ENCODE results near the gene PKP2.

Gene PKP2

GRCh38 chr12:32860192-32860591, 36.4 kb downstream of the PKP2 start:
- no peak for DNase-seq

- no peak for DNase-seq
Observed at GRCh38 chr12:32859389-32859788, 37.2 kb downstream of the PKP2 start.

DNA sequence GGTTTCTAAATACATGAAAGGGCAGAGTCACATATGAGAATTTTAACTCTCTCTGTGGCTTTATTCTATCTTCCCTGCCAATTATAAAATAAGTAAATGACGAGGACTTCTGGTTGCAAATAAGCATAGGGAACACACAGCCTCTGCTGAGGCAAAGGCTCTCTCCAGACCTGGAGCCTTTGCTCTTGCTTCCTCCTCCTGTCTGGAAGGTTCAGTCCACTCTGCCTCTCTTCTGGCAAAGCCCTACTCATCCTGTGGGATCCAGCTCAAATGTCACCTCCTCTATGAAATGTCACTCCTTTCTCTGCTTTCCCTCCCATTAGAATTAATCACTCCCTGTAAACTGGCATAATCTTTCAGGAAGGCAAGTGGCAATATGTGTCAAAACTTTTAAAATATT, 41.9 kb downstream of the PKP2 start:
- no peak for DNase-seq

- DNase-seq, result no peak
Observed at GRCh38 chr12:32854097-32854496, 42.5 kb downstream of the PKP2 start.

- no peak for DNase-seq
Observed at GRCh38 chr12:32847287-32847686, 49.3 kb downstream of the PKP2 start.

GRCh38 chr12:32846053-32846452, 50.5 kb downstream of the PKP2 start:
- DNase-seq, result no peak

DNA sequence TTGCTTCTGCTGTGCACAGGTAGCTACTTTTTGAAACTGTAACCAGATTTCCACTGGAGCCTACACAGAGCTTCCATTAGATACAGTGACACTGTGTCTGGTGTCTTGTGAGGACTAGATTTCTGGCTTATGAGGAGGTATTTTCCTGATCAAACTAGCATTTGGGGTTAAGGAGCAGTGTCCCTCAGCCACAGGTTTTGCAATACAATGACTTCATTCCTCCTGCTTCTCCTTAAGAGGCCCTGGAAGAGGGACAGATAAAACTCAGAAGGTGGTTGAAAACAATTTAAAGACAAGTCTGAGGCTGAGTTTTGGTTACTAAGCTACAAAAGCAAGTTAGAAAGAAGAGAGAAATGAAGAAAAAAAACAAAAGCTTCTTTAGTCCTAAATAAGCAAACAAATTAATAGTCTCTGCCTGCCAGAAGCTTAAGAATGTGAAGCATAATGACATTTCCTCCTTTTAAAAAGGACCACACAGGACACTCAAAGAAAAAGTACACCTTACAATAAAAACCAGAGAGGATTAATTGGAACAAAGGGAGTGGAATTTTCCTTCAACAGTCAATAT, 53.0 kb downstream of the PKP2 start:
- no peak for DNase-seq

DNA sequence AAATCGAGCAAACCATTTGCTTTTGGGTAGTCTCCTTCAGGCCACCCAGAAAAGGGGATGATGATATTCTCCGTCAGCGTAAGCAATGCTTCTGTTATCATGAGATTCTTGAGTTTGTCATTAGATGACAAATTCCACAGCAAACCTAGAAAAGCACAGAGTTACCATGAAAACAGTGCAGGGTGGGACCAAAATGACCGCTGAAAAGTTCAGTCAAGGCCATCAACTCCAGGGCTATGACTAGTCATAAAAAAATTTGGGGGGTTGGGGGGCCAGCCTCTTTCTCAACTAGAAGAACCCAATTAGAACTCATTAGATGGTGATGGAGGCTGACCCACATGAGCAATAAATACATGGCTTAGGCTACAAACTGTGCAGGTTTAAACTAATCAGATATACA, 55.5 kb downstream of the PKP2 start:
- DNase-seq, result no peak

DNA sequence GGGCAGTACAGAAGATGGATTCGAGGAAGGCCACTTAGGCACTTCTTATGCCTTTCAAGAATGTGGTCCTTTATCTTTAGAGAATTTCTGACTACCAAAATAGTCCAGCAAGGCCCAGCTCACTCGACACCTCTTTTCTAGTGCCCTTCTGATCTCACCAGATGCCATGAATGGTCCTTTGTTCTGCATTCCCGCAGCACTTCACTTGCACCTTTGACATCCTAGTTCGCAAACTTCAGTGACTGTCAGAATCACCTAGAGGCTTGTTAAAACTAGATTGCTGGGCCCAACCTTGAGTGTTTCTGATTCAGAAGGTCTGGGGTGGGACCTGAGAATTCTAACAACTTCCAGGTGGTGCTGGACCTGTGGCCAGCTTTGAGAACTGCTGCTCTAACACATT, 56.7 kb downstream of the PKP2 start:
- DNase-seq, result no peak

DNA sequence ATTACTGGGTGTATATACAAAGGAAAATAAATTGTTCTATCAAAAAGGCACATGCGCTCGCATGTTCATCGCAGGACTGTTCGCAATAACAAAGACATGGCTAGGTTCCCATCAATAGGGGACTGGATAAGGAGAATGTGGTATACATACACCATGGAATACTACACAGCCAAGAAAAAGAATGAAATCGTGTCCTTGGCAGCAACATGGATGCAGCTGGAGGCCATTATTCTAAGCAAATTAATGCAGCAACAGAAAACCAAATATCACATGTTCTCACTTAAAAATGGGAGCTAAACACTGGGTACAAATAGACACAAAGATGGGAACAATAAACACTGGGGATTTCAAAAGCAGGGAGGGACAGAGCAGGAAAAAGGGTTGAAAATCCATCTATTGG, 58.6 kb downstream of the PKP2 start:
- no peak for DNase-seq

DNA sequence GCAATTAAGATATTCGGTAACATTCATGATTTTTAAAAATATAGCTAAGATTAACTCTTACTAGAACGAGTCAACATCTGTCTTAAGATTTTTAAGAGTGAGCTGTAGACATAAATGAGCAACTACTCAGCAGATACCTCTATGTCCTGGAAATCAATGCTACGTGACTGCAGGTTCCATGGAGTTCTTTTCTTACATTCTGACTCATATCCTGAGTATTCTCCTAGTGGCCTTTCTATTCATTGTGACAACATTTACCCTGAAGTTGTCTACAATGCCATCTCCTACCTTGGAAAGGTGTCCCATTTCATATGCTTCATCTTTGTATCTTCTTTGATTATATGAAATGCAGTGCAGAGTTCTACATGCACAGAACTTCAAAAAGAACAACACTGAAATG, 59.9 kb downstream of the PKP2 start:
- no peak for DNase-seq

DNA sequence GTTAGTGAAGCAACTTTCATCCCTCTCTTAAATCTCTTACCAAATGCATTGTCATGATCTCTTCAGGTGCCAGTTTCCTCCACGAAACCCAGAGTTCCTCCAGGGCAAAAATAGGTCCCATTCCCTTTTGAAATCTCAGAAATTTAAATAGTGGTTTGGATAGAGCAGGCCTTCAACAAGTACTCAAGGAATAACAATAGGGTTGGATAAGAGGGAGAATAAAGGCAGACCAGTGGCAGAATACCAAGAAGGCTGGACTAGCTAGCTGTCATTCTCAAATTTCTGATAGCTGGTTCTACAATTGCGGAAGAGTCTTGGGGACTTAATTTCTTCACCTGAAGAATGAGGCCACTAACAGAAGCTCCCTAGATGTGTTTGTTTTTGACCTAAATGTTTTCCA, 62.5 kb downstream of the PKP2 start:
- DNase-seq, result no peak

GRCh38 chr12:32828552-32828951, 68.0 kb downstream of the PKP2 start:
- DNase-seq, result no peak

DNA sequence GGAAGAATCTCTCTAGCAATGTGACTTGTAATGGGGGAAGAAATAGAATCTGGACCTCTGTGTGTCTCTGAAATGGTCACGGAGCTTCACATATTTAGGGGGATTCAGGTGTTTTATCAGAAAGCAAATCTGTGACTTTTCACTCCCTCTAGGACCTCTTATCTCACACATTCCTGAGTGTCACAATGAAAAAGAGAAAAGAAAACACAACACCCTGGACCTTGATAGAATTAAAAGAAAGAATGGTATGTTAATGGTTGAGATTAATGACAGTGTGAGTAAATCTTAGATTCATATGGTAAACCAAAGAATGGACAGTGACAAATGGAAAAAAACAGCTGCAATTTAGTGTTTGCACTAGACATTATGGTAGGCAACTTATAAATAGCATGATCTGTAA, 68.5 kb downstream of the PKP2 start:
- DNase-seq, result no peak

DNA sequence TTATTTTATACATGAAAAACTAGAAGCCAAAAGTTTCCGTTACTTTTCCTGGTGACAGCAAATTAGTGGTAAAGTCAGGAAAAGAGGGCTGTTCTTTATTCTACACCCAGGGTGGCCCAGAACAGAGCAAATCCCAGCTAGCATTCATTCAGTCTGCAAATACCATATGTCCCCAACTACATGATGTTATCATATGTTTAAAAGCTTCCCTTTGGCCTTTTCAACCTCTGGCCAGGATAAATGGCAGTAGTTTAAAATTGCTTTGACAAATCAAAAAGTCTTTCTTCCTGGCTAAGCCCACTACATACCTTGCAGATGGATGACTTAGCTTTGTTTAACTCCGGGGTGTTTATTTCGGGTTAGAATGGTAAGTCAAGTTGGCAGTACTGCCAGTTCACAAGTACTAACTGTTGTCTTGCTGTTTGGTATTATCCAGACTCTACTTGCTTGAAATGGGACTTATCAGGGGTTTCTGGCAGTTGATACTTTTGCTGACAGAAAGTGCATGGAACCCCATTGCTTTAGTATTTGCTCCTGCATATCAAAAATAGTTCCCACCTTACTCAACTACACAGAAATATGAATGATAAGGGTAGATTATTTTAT, 69.7 kb downstream of the PKP2 start:
- no peak for DNase-seq

DNA sequence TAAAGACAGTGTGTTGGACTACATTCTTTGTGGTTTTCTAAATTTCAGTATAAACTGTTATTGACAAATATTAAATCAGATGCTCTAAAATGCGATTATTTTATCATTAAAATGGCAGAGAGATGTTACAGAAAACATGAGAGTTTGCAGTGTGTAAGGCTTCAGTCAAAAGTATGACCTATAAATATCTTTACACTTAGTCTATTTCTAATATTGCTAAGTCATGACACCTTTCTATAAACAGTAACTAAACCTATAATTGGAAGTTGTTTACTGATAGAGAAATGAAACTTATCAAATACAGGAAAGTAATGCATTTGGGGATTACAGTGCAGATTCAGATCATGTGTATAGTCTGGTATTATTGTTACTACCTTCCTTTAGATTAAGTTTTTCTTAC, 72.0 kb downstream of the PKP2 start:
- DNase-seq, result no peak

DNA sequence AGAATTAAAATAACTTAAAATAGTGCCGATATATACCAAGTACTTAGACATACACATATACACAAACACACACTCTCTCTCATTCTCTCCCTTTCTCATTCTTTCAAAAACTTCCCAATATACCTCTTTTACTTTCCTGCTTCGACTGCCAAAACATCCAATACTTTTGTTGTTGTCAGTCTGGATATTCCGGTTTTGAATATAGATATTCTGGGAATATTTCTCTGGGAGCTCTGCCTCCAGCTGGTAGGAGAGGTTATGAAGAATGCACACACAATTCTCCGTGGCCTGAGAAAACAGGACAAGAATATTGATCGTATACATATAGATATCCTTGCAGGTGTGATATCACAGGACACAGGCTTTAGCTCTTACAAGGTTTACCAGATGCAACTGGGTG, 74.2 kb downstream of the PKP2 start:
- DNase-seq, result no peak

DNA sequence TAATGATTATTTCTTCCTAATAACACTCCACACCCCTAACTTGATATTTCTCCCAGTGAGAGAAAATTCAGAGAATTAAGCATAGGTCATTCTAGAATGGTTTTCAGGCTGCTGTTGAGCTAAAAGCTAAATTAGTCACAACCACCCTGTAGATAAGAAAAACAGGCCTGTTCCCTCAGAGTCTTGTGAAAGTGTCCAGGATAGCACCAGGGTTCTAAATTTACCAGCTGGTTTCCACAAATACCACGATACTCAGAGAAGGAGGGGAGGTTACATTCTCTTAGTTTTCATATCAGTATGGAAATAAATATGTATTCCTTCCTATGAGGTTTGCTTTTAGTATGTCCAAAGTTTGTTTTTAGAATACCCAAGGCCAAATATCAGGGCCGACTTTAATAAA, 74.9 kb downstream of the PKP2 start:
- no peak for DNase-seq

DNA sequence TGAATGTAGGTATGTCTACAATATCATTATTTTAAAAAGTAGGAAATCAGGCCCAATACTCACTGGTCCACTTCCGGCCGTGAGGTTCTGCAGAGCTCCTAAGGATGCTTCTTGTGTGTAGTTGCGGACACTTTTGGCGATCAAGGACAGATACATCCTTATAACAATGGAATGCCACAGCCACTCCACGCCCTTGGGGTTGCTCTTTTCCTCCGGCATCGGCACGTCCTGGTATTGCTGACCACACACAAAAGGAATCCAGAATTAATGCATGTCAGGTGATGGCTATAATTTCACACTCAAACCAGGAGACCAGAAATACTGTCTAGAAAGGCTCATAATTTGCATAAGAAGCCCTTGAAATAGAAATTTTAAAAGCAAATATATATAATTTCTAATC, 75.3 kb downstream of the PKP2 start:
- DNase-seq, result no peak

DNA sequence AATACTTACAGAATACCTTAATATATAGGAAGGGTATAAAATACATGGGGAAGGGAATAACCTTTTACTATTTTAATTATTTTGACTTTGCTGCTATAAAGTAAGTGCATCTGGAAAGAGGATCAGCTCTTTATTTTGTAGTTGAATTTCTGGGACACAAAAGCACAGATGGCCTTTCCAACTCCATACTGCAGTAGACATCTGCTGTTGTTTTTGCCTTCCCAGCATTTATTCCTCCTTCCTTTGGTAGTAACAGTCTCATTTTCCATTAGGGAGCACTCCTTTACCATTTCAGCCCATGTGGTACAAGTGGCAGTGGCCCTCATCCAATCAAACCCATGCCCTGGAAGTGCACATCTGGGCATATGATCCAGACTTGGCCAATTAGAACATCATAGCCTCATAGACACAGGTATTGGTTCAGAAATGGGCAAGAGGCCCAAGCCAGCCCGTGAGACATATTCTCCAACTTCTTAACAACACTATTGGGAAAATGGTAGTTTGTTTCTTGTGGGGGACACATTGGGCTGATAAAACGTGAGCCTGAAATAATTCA, 76.1 kb downstream of the PKP2 start:
- DNase-seq, result no peak

DNA sequence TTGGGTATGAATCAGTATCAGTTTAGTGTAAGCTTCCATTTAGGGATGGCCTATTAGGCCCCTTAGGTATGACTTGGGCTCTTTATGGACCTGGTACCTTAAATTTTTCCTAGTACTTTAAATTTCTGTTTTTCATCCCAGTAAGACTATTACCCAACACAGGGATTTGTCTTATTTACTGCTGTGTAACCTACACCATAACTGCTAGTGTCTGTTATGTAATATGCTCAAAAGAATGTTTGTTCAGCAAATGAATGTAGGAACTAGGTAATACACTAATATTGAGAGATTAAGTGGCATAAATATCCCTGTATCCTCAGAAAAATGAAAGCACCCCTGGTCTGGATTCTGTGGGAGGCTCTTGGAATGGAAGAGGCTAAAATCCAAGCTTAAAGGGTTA, 77.2 kb downstream of the PKP2 start:
- DNase-seq, result no peak

DNA sequence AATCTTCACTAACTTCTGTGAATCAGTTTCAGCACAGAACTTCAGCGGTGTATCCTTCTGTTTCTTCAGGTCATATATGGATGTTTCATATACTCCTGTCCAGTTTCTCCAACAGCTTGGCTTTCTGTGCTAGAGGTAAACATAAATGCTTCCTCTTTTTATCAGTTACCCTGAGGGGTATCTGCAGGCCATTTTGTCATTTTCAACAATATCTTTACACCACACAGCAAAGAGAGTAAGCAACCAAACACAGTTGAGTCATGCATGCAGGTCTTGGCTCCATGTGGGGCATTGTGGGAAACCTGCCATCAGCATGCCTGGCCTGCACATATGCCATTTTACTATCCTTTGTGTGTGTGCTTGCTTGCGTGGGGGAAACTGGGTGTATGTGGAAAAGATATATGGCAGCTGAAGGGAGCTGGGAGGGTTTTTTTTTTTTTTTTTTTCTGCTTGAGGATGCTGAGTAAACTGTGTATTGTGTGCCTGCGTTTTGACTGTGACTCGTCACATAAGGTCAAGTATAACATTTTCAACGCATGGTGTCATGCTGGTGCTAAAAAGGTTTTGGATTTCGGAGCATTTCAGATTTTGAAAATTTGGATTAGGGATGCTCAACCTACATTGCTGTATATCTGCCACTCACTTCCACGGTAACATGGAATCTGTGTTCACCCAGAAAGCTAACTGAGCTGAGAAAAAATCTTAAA, 84.7 kb downstream of the PKP2 start:
- DNase-seq, result no peak

DNA sequence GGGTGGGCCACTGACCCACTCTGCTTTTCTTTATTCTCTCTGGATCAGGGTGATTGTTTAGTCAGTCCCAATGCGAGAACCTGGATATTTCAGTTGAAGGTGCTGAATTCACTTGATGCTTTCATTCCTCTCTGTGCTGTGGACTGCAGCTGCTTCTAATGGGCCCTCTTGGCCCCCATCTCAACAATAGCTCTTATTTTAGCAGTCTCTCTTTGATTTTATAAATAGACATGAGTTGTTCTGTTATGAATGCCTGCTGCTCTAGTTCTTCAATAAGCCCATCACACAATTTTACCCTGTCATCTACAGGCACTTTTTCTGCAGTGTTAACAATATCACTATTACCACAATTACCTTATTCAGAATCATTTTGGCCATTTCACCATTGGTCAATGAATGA, 86.7 kb downstream of the PKP2 start:
- no peak for DNase-seq

- DNase-seq, result no peak
Observed at GRCh38 chr12:32809196-32809595, 87.4 kb downstream of the PKP2 start.

DNA sequence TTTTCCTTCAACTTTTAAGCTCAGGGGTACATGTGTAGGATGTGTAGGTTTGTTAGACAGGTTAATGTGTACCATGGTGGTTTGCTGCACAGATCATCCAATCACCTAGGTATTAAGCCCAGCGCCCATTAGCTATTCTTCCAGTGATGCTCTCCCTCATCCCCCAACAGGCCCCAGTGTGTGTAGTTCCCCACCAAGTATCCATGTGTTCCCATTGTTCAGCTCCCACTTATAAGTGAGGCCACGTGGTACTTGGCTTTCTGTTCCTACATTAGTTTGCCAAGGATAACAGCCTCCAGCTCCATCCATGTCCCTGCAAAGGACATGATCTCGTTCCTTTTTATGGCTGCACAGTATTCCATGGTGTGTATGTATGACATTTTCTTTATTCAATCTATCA, 92.3 kb downstream of the PKP2 start:
- DNase-seq, result no peak
